HepG2 (cell line): Measurements from ENCODE around the gene PCSK2. TPM values are rescaled to one million over a fixed set of nuclear protein-coding genes. Genes with fewer than 3 reads are reported as not detected.

Source experiments
- ATAC-seq: fragments of 200-7000 bp; cut with Tn5 transposase; 3 replicates; pipeline ENCODE4 v1.9.1; 2020; ENCODE audit warnings: mild to moderate bottlenecking, moderate library complexity
- BruUV-seq: library from RNA; stranded (reverse); fragments of 400-500 nt; replicated peaks from 2 replicates; lab custom pipeline; 2021; lab: Mats Ljungman, UMichigan
- CTCF ChIA-PET: fragments of 300-600 bp; formaldehyde crosslinking; extraction: SDS; loops from one replicate; lab custom pipeline; 2021; ENCODE audit warnings: low total read pairs, inconsistent platforms, low intra/inter-chr PET ratio; lab: Yijun Ruan, JAX
- POLR2A ChIA-PET: fragments of 350-600 bp; sonication (Branson Sonifier 250); formaldehyde crosslinking; loops from one replicate; lab custom pipeline; 2020; ENCODE audit warnings: antibody characterized with exemption, inconsistent platforms; lab: Yijun Ruan, JAX
- DNase-seq: peaks from one replicate; pipeline ENCODE4 v3.0.0-alpha.2; 2015; ENCODE audit warnings: low spot score
- FAIRE-seq: peaks from 3 replicates; lab custom pipeline; 2011; peaks lifted over from hg19 to GRCh38; lab: Jason Lieb, UNC
- H2AFZ ChIP-seq: one replicate; pipeline ENCODE4 v1.6.1; 2011; ENCODE audit warnings: low read length, inconsistent platforms
- H3K27ac ChIP-seq: fragments of 300-600 bp; 3 replicates; pipeline ENCODE4 v1.8.0; 2011; ENCODE audit warnings: mixed run types, mild to moderate bottlenecking, mixed read lengths, low read length, inconsistent platforms; ENCODE audit not compliant: insufficient read depth; ENCODE audit errors: extremely low read length
- H3K27me3 ChIP-seq, 2 experiments: fragments of 200-600 bp in 1 of 2; 2 replicates in 1 of 2; 3 replicates in 1 of 2; pipeline versions ENCODE4 v1.6.0 to v1.8.0; 2011; ENCODE audit warnings: low read length in 2 of 2, mild to moderate bottlenecking in 2 of 2, moderate library complexity in 2 of 2, inconsistent platforms in 1 of 2; ENCODE audit not compliant: insufficient read depth in 2 of 2, control insufficient read depth in 1 of 2
- H3K36me3 ChIP-seq, 2 experiments: fragments of 200-600 bp in 1 of 2; replicated peaks in 1 of 2; 2 replicates in 1 of 2; 3 replicates in 1 of 2; pipeline versions ENCODE4 v1.5.1 to v1.8.0; 2011; ENCODE audit warnings: low read length in 2 of 2, inconsistent platforms in 1 of 2; ENCODE audit not compliant: insufficient read depth in 2 of 2, control insufficient read depth in 1 of 2
- H3K4me1 ChIP-seq: 2 replicates; pipeline ENCODE4 v1.5.1; 2012; ENCODE audit warnings: low read length, inconsistent platforms; ENCODE audit not compliant: insufficient read depth
- H3K4me2 ChIP-seq: 2 replicates; pipeline ENCODE4 v1.6.0; 2011; ENCODE audit warnings: low read depth, low read length, inconsistent platforms
- H3K4me3 ChIP-seq, 3 experiments: fragments of 200-600 bp in 1 of 3; sonication (generic), shearing (Covaris generic) in 1 of 3; replicated peaks in 1 of 3; 2 replicates each; pipeline ENCODE4 v1.5.1; 2011 to 2016; ENCODE audit warnings: low read length in 3 of 3, inconsistent platforms in 2 of 3, low read depth in 2 of 3, mild to moderate bottlenecking in 2 of 3, control low read depth in 1 of 3, mixed read lengths in 1 of 3; ENCODE audit not compliant: insufficient read depth in 1 of 3
- H3K79me2 ChIP-seq: one replicate; pipeline ENCODE4 v1.6.1; 2011; ENCODE audit warnings: low read length, inconsistent platforms; ENCODE audit not compliant: insufficient read depth
- H3K9ac ChIP-seq: 2 replicates; pipeline ENCODE4 v1.6.0; 2011; ENCODE audit warnings: mild to moderate bottlenecking, low read depth, low read length, inconsistent platforms; ENCODE audit not compliant: insufficient read depth
- H3K9me3 ChIP-seq: 2 replicates; pipeline ENCODE4 v1.5.1; 2012; ENCODE audit warnings: mild to moderate bottlenecking, low read length
- H4K20me1 ChIP-seq: 2 replicates; pipeline ENCODE4 v1.6.0; 2011; ENCODE audit warnings: inconsistent platforms, mild to moderate bottlenecking, low read length, moderate library complexity; ENCODE audit not compliant: insufficient read depth
- PCBP2 ChIP-seq: fragments of 200-400 bp; formaldehyde crosslinking; optimal IDR thresholded peaks from 2 replicates; pipeline ENCODE3; 2018; ENCODE audit warnings: low read length, low read depth; ENCODE audit not compliant: poor library complexity, severe bottlenecking
- SRF ChIP-seq: IDR thresholded peaks from 2 replicates; pipeline ENCODE4 v1.6.1; 2011; ENCODE audit warnings: mild to moderate bottlenecking, low read depth, low read length, moderate library complexity
- ZNF251 ChIP-seq: sonication (generic); formaldehyde crosslinking; IDR thresholded peaks from 2 replicates; pipeline ENCODE4 v1.9.0; 2021; ENCODE audit warnings: mild to moderate bottlenecking, missing genetic modification reagents
- WGBS: methylation state at CpG from one replicate; pipeline ENCODE4 v1.1.6; 2017; ENCODE audit warnings: low lambda C conversion rate; 5-methylcytosine and 5-hydroxymethylcytosine counted together
- in situ Hi-C: cut with HindIII; loops from 2 replicates; pipeline ENCODE4 v1.10.0; 2017; ENCODE audit warnings: low pct_unique_long_range_greater_than_20kb; ENCODE audit not compliant: extremely low pct_ligation_motif_present
- intact Hi-C: fragments of 100-400 bp; cut with micrococcal nuclease; formaldehyde crosslinking; loops from one replicate; pipeline ENCODE4 v1.10.0; 2022; ENCODE audit not compliant: unreplicated experiment
- polyA plus RNA-seq, 8 experiments: library from polyadenylated mRNA; depleted of rRNA in 3 of 8; stranded (reverse) in 7 of 8; unstranded in 1 of 8; fragments of >200 nt; fragmentation: Illumina TruSeq in 4 of 8; extraction: Trizol in 4 of 8; gene quantifications; 2 replicates each; pipeline versions ENCODE4 v1.2.1 to v1.2.3, GENCODE V29; 2011 to 2016; ENCODE audit warnings: low read depth in 4 of 8, missing spikeins in 1 of 8, mixed read lengths in 1 of 8; ENCODE audit not compliant: insufficient read depth in 1 of 8
- total RNA-seq, 5 experiments: library from RNA; depleted of rRNA; stranded (reverse); fragments of >200 nt; fragmentation: Illumina TruSeq; extraction: Trizol; gene quantifications; 2 replicates each; pipeline ENCODE4 v1.2.3, GENCODE V29; 2016; ENCODE audit warnings: low read depth in 1 of 5

The PCSK2 gene
- total and polyA plus RNA-seq, 2 of the 13 experiments (the other 11 are each of a cell fraction or from before 2014, with no cell fraction given) = not detected

GRCh38 chr20:17364681-17365080 lies 137.8 kb downstream of the PCSK2 start:
- CTCF ChIA-PET = no interaction called here
- Histone ChIP-seq H3K27ac (no peak overlapping the region), H3K36me3 (no peaks in the 10 kb centered on the region), H3K79me2 (no peaks in the 10 kb centered on the region), H2AFZ (no peak overlapping the region), H3K27me3 (peaks cover 2 to 6% of the 10 kb centered on the region in 2 experiments; a peak in 1 of 5 replicates), H3K9ac (no peak overlapping the region), H3K4me1 (no peaks in the 10 kb centered on the region), H3K9me3 (no peaks in the 10 kb centered on the region), H3K4me2 (no peak overlapping the region), H3K4me3 (no peak overlapping the region), H4K20me1 (no peaks in the 10 kb centered on the region)
- intact Hi-C loops = no loop called here
- WGBS = 15% methylated on average over 4 of the region's 4 CpGs
- FAIRE-seq (no peak), DNase-seq (no peak), ATAC-seq (no peak)
- TF ChIP-seq SRF = no peak
- no peak for TF ChIP-seq PCBP2
- BruUV-seq = no TSS peak
- POLR2A ChIA-PET = no interaction called here
- in situ Hi-C loops = no loop called here

- Histone ChIP-seq H2AFZ (no peak overlapping the region), H3K27ac (no peak overlapping the region)
- no peak for TF ChIP-seq ZNF251 (CRISPR knock-in tag)
- TF ChIP-seq, all 625 proteins: peak for 0
- Histone ChIP-seq H3K4me1 (no peaks in the 10 kb centered on the region), H3K9me3 (no peaks in the 10 kb centered on the region), H3K36me3 (no peaks in the 10 kb centered on the region), H3K4me2 (no peak overlapping the region), H3K27me3 (peaks cover 2 to 6% of the 10 kb centered on the region in 2 experiments; a peak in 1 of 5 replicates), H3K9ac (no peak overlapping the region), H3K4me3 (no peak overlapping the region), H4K20me1 (no peaks in the 10 kb centered on the region), H3K79me2 (no peaks in the 10 kb centered on the region)
- FAIRE-seq (no peak), ATAC-seq (no peak), DNase-seq (no peak)
- in situ Hi-C loops = no loop called here
- CTCF ChIA-PET = no interaction called here
- BruUV-seq = no TSS peak
- intact Hi-C loops = no loop called here
- POLR2A ChIA-PET = no interaction called here
- 0% methylated on average over 4 of the region's 4 CpGs for WGBS
Observed at GRCh38 chr20:17365831-17366230, 139.0 kb downstream of the PCSK2 start.
